ENCODE results near the gene SLC9A7. TPM values are rescaled to one million over a fixed set of nuclear protein-coding genes. Genes with fewer than 3 reads are reported as not detected.
A peak's percentile ranks its signal among the peaks of the same experiment; 100 is the strongest.

Gene SLC9A7
- total RNA-seq, 1 donor from 2014 or later = 11.4 TPM

DNA sequence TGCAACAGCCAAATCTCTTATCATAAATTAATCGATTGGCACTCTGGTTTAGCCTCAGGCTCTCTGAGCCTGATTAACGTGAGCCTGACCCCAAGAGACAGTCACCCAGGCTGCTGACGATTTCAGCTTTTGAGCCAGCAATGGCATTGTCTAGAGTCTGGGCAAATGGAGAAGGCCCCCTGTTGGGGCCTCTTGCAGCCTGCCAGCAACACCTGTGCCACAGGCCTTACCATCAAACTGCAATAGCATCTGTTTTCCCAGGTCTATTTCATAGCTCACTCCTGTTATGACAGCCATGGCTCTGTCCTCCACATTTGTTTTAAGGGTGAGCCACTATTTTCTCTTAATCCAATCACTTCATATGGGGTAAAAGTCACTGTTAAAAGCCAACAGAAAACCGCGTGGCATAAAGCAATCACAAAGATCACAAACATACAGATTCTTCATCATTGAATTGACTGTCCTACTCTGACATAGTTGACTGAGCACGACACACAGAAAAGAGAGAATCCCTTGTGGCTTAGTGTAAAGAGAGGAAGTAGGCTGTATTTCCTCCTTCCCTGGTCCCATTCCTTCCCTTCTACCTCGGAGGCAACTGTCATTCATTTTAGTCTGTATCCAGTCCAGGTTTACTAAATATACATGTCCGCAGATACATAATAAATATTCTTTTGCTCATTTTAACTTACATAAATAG lies 47.8 kb downstream of the SLC9A7 start:
- peaks cover 2% of the 10 kb centered on the region for H3K27me3 Mint-ChIP-seq (ENCODE audit: unreplicated experiment)
- H3K4me1 Mint-ChIP-seq (ENCODE audit: unreplicated experiment) = peaks cover 19% of the 10 kb centered on the region
- no peaks in the 10 kb centered on the region for H3K9me3 Mint-ChIP-seq (ENCODE audit: unreplicated experiment)
- no peak overlapping the region for H3K4me3 Mint-ChIP-seq (ENCODE audit: unreplicated experiment)
- DNase-seq (ENCODE audit: low spot score) = no peak
- H3K36me3 Mint-ChIP-seq (ENCODE audit: low read depth, unreplicated experiment) = no peaks in the 10 kb centered on the region
- TF ChIP-seq, protein P1, sequence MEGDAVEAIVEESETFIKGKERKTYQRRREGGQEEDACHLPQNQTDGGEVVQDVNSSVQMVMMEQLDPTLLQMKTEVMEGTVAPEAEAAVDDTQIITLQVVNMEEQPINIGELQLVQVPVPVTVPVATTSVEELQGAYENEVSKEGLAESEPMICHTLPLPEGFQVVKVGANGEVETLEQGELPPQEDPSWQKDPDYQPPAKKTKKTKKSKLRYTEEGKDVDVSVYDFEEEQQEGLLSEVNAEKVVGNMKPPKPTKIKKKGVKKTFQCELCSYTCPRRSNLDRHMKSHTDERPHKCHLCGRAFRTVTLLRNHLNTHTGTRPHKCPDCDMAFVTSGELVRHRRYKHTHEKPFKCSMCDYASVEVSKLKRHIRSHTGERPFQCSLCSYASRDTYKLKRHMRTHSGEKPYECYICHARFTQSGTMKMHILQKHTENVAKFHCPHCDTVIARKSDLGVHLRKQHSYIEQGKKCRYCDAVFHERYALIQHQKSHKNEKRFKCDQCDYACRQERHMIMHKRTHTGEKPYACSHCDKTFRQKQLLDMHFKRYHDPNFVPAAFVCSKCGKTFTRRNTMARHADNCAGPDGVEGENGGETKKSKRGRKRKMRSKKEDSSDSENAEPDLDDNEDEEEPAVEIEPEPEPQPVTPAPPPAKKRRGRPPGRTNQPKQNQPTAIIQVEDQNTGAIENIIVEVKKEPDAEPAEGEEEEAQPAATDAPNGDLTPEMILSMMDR (IDR thresholded peaks at IDR 0.05; ENCODE audit: unreplicated experiment) = no peak
- H3K27ac Mint-ChIP-seq (ENCODE audit: unreplicated experiment) = no peak overlapping the region

- DNase-seq (ENCODE audit: low spot score) = no peak
- no peak overlapping the region for H3K4me3 Mint-ChIP-seq (ENCODE audit: unreplicated experiment)
- peak overlapping the region; percentile 80 for H3K27ac Mint-ChIP-seq (ENCODE audit: unreplicated experiment)
- H3K9me3 Mint-ChIP-seq (ENCODE audit: unreplicated experiment) = no peaks in the 10 kb centered on the region
- H3K4me1 Mint-ChIP-seq (ENCODE audit: unreplicated experiment) = peaks cover 19% of the 10 kb centered on the region
- H3K36me3 Mint-ChIP-seq (ENCODE audit: low read depth, unreplicated experiment) = no peaks in the 10 kb centered on the region
- TF ChIP-seq, protein P1 (IDR thresholded peaks at IDR 0.05; ENCODE audit: unreplicated experiment) = no peak
- H3K27me3 Mint-ChIP-seq (ENCODE audit: unreplicated experiment) = peaks cover 2% of the 10 kb centered on the region
Measured at GRCh38 chrX:46710425-46710824, 48.5 kb downstream of the SLC9A7 start.

GRCh38 chrX:46707274-46707965 lies 51.5 kb downstream of the SLC9A7 start:
- H3K4me1 Mint-ChIP-seq (ENCODE audit: unreplicated experiment) = peaks cover 24% of the 10 kb centered on the region
- no peak overlapping the region for H3K27ac Mint-ChIP-seq (ENCODE audit: unreplicated experiment)

GRCh38 chrX:46704767-46705386 lies 54.0 kb downstream of the SLC9A7 start:
- H3K36me3 Mint-ChIP-seq (ENCODE audit: low read depth, unreplicated experiment) = no peaks in the 10 kb centered on the region
- no peak overlapping the region for H3K4me3 Mint-ChIP-seq (ENCODE audit: unreplicated experiment)
- peaks cover 5% of the 10 kb centered on the region for H3K4me1 Mint-ChIP-seq (ENCODE audit: unreplicated experiment)
- no peaks in the 10 kb centered on the region for H3K27me3 Mint-ChIP-seq (ENCODE audit: unreplicated experiment)
- H3K27ac Mint-ChIP-seq (ENCODE audit: unreplicated experiment) = no peak overlapping the region
- no peaks in the 10 kb centered on the region for H3K9me3 Mint-ChIP-seq (ENCODE audit: unreplicated experiment)
- TF ChIP-seq, protein P1 (IDR thresholded peaks at IDR 0.05; ENCODE audit: unreplicated experiment) = no peak
- no peak for DNase-seq (ENCODE audit: low spot score)

More at GRCh38 chrX:46707274-46707965, 51.5 kb downstream of the SLC9A7 start:
- H3K9me3 Mint-ChIP-seq (ENCODE audit: unreplicated experiment) = no peaks in the 10 kb centered on the region
- peaks cover 2% of the 10 kb centered on the region for H3K27me3 Mint-ChIP-seq (ENCODE audit: unreplicated experiment)
- TF ChIP-seq, protein P1 (IDR thresholded peaks at IDR 0.05; ENCODE audit: unreplicated experiment) = no peak
- DNase-seq (ENCODE audit: low spot score) = no peak
- H3K4me3 Mint-ChIP-seq (ENCODE audit: unreplicated experiment) = no peak overlapping the region
- no peaks in the 10 kb centered on the region for H3K36me3 Mint-ChIP-seq (ENCODE audit: low read depth, unreplicated experiment)
